GM18868 (cell line): ENCODE data around the gene PDE6D.
A peak's percentile ranks its signal among the peaks of the same experiment; 100 is the strongest.

Experiments used
- ATAC-seq: cut with Tn5 transposase; IDR thresholded peaks from one replicate; pipeline ENCODE4 v1.9.1; 2021; ENCODE audit warnings: mild to moderate bottlenecking, moderate library complexity; ENCODE audit not compliant: unreplicated experiment

Gene PDE6D

GRCh38 chr2:231780909-231781797 lies at the start of gene PDE6D:
Gene PDE6D, minus strand, starts transcription at chr2:231781282. Its CDS starts 168 bp downstream, at chr2:231781114.
- ATAC-seq, result peak; percentile 90

DNA sequence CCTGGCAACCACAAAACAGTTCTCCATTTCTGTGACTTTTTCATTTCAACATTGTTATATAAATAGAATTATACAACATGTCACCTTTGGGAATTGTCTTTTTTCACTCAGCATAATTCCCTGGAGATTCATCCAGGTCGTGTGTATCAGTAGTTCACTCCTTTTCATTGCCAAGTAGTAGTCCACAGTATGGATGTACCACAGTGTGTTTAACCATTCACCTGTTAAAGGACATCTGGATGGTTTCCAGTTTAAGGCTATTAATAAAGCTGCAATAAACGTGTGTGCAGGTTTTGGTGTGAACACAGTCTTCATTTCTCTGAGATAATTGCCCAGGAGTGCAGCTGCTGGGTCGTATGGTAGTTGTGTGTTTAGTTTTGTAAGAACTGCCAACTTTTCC lies 40.8 kb upstream of the PDE6D start:
- ATAC-seq, result no peak

DNA sequence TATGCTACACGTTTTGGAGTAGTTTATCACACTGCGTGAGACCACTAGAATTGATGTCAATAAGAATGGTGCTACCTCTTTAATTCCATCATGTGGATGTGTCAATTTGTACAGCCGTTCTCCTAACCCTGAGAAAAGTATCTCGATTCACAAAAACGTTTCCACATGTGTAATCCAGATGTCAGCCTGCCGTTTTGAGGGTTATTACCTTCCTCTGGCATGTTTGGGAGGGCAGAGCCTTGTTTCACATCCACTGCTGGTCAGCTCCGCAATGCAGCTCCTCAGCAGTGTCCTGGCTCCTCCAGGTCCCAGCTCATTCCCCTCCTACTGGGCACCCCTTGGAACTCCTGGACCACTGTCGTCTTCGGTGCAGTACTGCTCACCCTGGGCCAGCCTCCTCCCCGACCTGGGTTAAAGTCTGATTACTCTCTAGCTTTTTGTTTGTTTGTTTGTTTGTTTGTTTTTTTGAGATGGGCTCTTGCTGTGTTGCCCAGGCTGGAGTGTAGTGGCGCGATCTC lies 39.8 kb upstream of the PDE6D start:
- ATAC-seq, result no peak

DNA sequence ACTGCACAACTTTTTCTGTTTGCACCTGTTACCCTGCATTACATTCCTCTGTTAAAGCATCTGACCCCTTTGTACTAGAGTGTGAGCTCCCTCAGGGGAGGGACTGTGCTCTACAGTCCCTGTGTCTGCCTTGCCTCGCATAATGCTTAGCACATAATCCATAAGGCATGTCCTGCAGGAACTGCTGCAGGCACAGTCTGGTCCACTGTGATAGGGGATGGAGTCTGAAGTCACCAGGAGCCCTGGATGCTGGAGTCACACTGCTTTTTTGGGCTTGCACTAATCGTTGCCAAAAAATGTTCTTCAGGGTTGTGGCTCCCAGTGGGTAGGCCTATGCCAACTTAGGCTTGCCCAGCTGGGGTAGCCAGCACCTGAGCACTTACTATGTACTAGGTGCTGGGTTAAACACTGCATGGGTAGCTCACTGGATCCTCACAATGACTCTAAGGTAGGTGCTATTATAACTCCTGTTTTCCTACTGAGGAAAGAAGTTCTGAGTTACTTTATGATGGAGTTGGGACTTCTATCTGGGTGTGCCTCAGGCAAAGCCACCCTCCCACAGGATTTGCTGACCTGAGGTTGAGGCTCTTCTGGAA lies 38.5 kb upstream of the PDE6D start:
- no peak for ATAC-seq

DNA sequence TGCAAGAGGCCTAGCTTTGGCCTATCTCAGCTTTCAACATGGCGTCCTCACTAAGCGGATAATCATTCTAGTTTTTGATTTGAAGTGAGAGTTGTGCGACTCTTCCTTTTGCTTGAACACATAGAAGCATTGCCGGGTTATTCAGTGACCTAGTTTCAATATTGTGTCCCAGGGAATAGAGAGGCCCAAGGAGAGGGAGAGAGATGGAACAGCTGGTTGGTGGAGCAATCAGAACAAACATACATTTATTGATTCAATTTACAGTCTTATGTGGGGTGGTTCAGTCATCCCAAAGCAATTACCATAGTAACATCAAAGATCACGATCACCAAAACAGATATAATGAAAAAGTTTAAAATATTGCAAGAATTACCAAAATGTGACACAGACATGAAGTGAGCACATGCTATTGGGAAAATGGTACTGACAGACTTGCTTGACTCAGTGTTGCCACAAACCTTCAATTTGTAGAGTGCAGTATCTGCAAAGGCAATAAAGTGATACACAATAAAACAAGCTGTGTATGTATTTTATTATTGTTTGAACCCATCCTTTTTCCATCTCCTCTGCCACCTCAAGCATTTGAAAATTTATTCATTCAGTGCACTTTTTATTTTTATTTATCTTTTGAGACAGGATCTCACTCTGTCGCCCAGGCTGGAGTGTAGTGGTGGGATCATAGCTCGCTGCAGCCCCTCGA lies 35.4 kb upstream of the PDE6D start:
- no peak for ATAC-seq

- ATAC-seq, result no peak
Measured at GRCh38 chr2:231810905-231811304, 29.8 kb upstream of the PDE6D start.

- ATAC-seq, result no peak
Measured at GRCh38 chr2:231807020-231807419, 25.9 kb upstream of the PDE6D start.

GRCh38 chr2:231803501-231804138 lies 22.5 kb upstream of the PDE6D start:
- no peak for ATAC-seq

DNA sequence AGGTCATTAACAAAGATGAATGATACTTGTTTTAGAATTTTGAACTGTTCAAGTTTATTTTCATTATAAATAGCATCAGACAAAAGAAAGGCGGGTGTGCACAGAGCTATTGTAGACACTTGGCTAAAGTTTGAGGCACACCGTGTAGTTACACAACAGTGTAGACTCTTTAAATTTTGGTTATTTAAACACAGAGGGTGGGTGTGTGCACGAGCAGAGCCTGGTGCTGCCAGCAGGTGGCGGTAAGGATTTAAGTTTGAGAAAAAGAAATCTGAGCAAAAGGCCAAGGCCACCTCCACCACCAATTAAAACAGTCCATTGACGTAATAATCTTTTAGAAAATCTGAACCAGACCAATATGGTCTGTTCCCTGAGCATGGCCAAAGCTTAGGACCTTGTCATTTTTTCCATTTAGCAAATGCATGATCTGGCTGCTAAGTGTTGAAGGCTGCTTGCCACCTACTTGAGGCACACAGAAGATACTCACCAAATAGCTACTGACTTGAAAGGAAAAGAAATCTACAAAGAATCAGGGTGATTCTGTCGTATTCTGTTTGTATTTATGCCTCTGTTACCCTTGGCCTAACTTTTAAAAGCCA lies 19.5 kb upstream of the PDE6D start:
- no peak for ATAC-seq

DNA sequence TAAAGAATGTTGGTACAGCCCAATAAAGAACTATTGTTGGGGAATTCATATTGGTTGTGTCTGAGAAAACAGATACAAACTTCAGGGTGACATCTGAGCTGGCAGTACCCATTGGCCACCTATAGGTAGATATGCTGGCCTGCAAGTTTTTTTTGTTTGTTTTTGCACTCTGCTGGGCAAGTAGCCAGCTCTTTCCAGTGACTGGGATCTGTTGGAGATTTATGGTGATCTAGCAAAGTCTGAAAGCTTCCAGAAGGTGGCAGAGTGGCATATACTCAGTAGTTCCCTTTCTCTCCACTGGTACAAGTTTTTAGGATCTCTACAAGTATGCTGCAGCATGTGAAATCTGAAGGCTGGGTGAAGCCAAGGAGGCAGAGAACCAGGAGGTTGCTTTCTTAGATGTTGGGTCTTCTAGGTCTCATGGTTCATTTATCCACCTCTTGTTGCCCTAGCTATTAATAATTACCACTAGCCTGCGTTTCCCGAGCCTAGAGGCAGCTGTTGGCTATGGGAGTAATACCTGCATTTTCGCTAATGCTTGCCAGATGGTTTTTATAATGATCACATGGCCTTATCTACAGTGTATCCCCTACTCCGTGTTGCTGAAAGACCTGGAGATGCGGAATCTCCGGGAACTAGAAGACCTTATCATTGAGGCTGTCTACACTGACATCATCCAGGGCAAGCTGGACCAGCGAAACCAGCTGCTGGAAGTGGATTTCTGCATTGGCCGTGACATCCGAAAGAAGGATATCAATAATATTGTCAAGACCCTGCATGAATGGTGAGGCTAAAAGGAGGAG lies 14.6 kb upstream of the PDE6D start:
- ATAC-seq, result no peak

- ATAC-seq, result no peak
Measured at GRCh38 chr2:231794383-231794782, 13.3 kb upstream of the PDE6D start.

- no peak for ATAC-seq
Measured at GRCh38 chr2:231791107-231791506, 10.0 kb upstream of the PDE6D start.

- no peak for ATAC-seq
Measured at GRCh38 chr2:231786917-231787292, 5.8 kb upstream of the PDE6D start.

GRCh38 chr2:231786177-231786916 lies 5.3 kb upstream of the PDE6D start, which contains the start of gene COPS7B:
Gene COPS7B, plus strand, starts transcription at chr2:231786445. Its CDS starts 2,126 bp downstream, at chr2:231788571.
- peak; percentile 65 for ATAC-seq

DNA sequence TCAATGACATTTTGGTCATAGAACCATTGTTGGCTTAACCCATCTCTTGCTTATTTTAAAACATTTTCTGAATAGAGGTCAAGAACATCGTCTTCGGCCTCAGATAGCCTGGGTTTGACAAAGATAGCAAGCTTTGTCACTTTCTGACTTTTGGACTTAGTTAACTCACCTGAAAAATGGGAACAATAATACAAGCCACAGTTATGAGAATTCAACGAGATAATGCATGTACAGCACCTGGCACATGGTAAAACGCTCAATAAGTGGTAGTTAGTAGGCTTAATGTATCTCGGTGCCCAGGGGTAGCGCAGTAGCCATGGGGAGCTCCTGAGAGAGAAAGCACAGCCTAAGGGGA lies 4.7 kb upstream of the PDE6D start:
- no peak for ATAC-seq

DNA sequence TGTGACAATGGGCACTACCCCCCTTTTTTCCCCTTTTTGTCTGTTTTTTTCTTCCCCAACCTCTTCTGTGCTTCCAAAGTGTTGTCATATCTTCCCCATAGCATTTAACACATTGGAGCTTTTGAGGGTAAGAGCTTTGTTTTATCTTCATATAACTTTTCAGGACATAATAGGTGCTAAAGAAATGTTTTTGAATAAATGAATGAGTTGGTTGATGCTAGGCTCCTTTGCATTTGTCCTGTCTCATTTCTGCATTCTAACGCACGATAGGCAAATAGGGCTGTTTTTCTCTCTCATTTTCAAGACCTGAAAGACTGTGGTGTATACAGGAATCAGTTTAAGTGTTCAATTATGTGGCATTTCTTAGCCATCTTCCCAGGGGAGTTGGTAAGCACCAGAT lies 4.3 kb upstream of the PDE6D start:
- ATAC-seq, result no peak

- no peak for ATAC-seq
Measured at GRCh38 chr2:231781798-231782726, 980 bp upstream of the PDE6D start.
